ENCODE results near the gene PROM2. TPM values are rescaled to one million over a fixed set of nuclear protein-coding genes. Genes with fewer than 3 reads are reported as not detected.

Gene PROM2
- total RNA-seq, 2 experiments from 2014 or later: 0.30 TPM; not detected in 1

DNA sequence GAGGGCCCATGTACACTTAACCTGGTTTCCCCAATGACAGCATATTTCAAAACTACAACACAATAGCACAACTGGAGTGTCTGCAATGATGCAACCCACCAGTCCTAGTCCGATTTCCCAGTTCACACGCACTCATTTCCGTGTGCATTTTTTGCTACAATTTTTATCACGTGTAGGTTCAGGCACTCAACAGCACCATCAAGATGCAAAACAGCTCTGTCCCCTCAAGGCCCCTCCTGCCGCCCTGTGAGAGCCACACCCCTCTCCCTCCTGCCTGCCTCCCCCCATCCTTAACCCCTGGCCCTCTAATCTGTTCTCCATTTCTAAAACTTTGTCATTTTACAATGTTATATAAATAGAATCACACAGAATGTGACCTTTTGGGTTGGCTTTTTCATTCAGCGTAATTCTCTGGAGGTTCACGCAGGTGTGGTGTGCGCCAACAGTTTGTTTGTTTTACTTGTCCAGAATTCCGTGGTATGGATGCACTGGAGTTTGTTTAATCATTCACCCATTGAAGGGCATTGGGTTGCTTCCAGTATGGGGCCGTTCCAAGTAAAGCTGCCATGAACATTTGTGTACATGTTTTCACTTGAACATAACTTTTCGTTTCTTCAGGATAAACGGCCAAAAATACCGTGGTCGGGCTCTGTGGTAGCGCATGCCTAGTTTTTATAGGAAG lies 31.3 kb downstream of the PROM2 start:
- no peaks in the 10 kb centered on the region for H3K27me3 Mint-ChIP-seq
- H3K36me3 Mint-ChIP-seq: no peaks in the 10 kb centered on the region
- no peak overlapping the region for H3K27ac Mint-ChIP-seq
- no peak overlapping the region for H3K4me3 Mint-ChIP-seq
- no peaks in the 10 kb centered on the region for H3K4me1 Mint-ChIP-seq
- no peak for DNase-seq
- no peaks in the 10 kb centered on the region for H3K9me3 Mint-ChIP-seq

GRCh38 chr2:95306336-95306895 lies 32.2 kb downstream of the PROM2 start:
- Mint-ChIP-seq H3K27me3 (no peaks in the 10 kb centered on the region), H3K4me1 (no peaks in the 10 kb centered on the region), H3K27ac (no peak overlapping the region), H3K9me3 (no peaks in the 10 kb centered on the region), H3K36me3 (no peaks in the 10 kb centered on the region), H3K4me3 (no peak overlapping the region)
- no peak for DNase-seq

DNA sequence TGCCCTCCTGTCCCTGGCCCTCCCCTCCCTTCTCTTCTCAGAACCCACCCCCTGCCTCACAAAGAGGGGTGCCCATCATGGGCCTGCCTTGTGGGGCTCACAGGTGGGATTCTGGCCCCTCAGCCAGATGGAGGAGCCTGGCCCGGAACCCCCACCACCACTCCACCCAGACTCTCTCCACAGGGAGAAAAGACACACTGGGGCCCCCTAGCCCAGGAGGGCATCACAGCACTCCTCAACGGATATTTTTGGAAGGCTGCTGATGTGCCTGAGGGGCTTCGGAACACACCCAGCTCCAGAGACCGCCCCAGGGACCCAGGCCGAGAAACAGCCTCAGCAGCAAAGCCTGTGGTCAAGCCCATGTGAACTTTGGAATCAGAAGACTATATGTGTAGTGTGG lies 32.8 kb downstream of the PROM2 start:
- Mint-ChIP-seq H3K9me3 (no peaks in the 10 kb centered on the region), H3K4me3 (no peak overlapping the region), H3K36me3 (no peaks in the 10 kb centered on the region), H3K4me1 (no peaks in the 10 kb centered on the region), H3K27me3 (no peaks in the 10 kb centered on the region), H3K27ac (no peak overlapping the region)
- no peak for DNase-seq

- Mint-ChIP-seq H3K27ac (no peak overlapping the region), H3K4me3 (no peak overlapping the region), H3K27me3 (no peaks in the 10 kb centered on the region), H3K9me3 (no peaks in the 10 kb centered on the region), H3K4me1 (no peaks in the 10 kb centered on the region), H3K36me3 (no peaks in the 10 kb centered on the region)
- DNase-seq: no peak
These were observed 33.6 kb downstream of the PROM2 start for GRCh38 chr2:95307878-95308277.

GRCh38 chr2:95308426-95308990 lies 34.3 kb downstream of the PROM2 start:
- Mint-ChIP-seq H3K27ac (no peak overlapping the region), H3K27me3 (no peaks in the 10 kb centered on the region), H3K36me3 (no peaks in the 10 kb centered on the region), H3K4me1 (no peaks in the 10 kb centered on the region), H3K9me3 (no peaks in the 10 kb centered on the region), H3K4me3 (no peak overlapping the region)
- no peak for DNase-seq

DNA sequence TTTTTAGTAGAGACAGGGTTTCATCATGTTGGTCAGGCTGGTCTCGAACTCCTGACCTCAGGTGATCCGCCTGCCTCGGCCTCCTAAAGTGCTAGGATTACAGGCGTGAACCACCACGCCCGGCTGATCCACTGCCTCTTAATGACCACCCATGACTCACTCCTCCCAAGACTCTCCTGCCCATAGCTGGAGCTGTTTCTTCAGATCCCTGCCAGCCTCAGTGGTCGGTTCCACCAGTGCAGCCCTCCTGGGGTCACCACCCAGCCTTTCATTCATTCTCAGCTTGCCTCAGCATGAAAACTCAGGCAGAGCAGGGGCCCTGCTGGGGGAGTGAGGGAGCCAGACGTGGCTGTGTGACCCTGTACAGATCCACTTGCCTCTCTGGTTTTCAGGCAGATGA lies 35.4 kb downstream of the PROM2 start:
- Mint-ChIP-seq H3K4me3 (no peak overlapping the region), H3K9me3 (no peaks in the 10 kb centered on the region), H3K27me3 (no peaks in the 10 kb centered on the region), H3K36me3 (no peaks in the 10 kb centered on the region), H3K4me1 (no peaks in the 10 kb centered on the region), H3K27ac (no peak overlapping the region)
- DNase-seq: no peak

DNA sequence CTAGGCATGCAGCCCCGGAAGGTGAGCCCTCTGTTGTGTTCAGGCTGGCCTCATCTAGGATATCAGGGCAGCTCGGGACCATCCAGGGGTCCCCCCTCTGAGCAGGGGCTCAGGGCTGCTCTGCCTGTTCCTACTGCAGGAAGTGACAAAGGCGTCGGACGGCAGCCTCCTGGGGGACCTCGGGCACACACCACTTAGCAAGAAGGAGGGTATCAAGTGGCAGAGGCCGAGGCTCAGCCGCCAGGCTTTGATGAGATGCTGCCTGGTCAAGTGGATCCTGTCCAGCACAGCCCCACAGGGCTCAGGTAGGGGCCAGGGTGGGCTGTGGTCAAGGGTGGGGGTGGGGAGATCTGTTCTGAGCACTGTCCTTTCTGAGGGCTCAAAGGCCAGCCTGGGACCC lies 36.0 kb downstream of the PROM2 start:
- Mint-ChIP-seq H3K36me3 (no peaks in the 10 kb centered on the region), H3K27me3 (no peaks in the 10 kb centered on the region), H3K4me3 (no peak overlapping the region), H3K9me3 (no peaks in the 10 kb centered on the region), H3K27ac (no peak overlapping the region), H3K4me1 (no peaks in the 10 kb centered on the region)
- no peak for DNase-seq

- H3K4me3 Mint-ChIP-seq: no peak overlapping the region
- H3K36me3 Mint-ChIP-seq: no peaks in the 10 kb centered on the region
- H3K4me1 Mint-ChIP-seq: no peaks in the 10 kb centered on the region
- H3K27me3 Mint-ChIP-seq: no peaks in the 10 kb centered on the region
- DNase-seq: no peak
- H3K9me3 Mint-ChIP-seq: no peaks in the 10 kb centered on the region
- H3K27ac Mint-ChIP-seq: no peak overlapping the region
These were observed 36.4 kb downstream of the PROM2 start for GRCh38 chr2:95310651-95311050.

- Mint-ChIP-seq H3K27me3 (no peaks in the 10 kb centered on the region), H3K4me3 (no peak overlapping the region), H3K36me3 (no peaks in the 10 kb centered on the region), H3K4me1 (no peaks in the 10 kb centered on the region), H3K9me3 (no peaks in the 10 kb centered on the region), H3K27ac (no peak overlapping the region)
- DNase-seq: no peak
These were observed 37.7 kb downstream of the PROM2 start for GRCh38 chr2:95311815-95312542.

DNA sequence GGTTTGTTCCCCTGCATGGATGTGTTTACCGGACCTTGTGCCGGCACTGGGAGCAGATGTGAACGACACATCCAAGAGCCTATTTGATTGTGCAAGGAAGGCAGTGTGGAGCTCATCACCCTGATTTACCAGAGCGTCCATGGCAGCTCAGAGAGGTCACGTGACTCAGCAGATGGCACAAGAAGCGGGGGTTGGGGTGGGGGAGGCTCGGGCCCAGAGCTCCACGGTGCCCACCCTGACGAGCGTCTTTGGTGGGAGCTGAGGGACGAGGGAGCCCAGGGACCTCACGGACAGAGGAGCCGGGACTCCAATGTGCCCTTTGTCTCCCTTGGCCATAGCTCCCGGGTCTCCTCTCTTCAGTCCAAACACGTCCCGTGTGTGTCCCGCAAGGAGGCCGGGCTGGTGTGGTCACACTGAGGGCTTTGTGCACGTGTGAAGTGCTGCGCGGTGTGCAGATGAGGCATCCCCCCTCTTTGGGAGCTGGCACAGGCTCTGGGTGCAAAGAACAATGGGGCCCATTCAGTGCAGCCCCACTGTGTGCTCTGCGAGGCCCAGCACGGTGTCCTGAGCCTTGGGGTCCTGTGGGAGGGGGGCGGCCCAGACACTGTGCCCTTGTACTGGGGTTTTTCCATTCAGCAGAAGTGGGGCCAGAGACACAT lies 38.4 kb downstream of the PROM2 start:
- no peaks in the 10 kb centered on the region for H3K4me1 Mint-ChIP-seq
- no peaks in the 10 kb centered on the region for H3K27me3 Mint-ChIP-seq
- H3K9me3 Mint-ChIP-seq: no peaks in the 10 kb centered on the region
- H3K36me3 Mint-ChIP-seq: no peaks in the 10 kb centered on the region
- DNase-seq: no peak
- H3K27ac Mint-ChIP-seq: no peak overlapping the region
- H3K4me3 Mint-ChIP-seq: no peak overlapping the region

GRCh38 chr2:95313296-95314131 lies 39.3 kb downstream of the PROM2 start:
- H3K36me3 Mint-ChIP-seq: no peaks in the 10 kb centered on the region
- H3K27ac Mint-ChIP-seq: no peak overlapping the region
- H3K27me3 Mint-ChIP-seq: no peaks in the 10 kb centered on the region
- no peaks in the 10 kb centered on the region for H3K9me3 Mint-ChIP-seq
- H3K4me1 Mint-ChIP-seq: no peaks in the 10 kb centered on the region
- no peak overlapping the region for H3K4me3 Mint-ChIP-seq
- DNase-seq: no peak

DNA sequence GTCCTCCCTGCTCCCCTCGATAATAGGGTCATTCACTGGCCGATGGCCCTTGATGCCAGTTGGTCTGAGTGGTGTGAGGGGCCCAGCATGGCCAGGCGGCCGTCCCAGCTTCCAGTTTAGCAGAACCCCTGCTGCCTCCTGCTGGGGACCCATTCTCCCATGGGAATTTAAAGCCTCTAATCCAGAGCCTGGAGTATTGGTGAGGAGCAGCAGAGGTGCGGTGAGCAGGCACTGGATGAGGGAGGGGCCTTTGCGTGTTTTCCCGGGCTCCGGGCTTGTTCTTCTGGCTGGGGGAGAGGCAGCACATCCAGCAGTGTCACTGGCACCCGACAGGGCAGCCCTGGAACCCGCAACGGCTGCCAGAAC lies 40.3 kb downstream of the PROM2 start:
- Mint-ChIP-seq H3K4me3 (no peak overlapping the region), H3K4me1 (no peaks in the 10 kb centered on the region), H3K27ac (no peak overlapping the region)

DNA sequence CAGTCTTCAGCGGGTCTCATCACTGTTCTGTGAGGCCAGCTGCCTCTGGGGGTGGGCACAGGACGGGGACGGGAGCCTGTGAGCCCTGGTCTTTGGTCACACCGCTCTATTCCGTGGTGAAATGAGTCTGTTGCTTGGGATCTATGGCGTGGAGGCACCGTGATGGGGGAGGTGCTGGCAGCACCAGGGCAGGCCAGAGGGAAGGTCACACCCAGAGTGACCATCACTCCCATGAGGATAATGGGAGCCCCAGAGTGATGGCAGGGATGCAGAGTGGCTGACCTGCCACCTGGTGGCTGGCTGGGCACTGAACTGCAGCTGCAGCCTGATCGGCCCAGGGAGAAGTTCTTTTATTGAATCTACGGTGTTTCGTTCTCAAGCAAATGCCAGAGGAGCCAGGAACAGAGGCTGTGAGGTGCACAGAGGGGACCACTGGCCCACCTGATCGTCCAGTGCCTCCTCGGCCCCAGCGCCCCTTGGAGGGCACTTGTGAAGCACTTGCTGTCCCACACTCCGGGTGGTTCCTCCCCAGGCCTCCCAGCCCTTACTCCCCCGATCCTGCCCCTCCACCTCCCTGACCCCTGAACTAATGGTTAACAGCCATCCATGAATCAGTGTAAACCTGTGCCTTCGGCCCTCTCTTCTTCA lies 40.8 kb downstream of the PROM2 start:
- H3K36me3 Mint-ChIP-seq: no peaks in the 10 kb centered on the region
- no peak overlapping the region for H3K4me3 Mint-ChIP-seq
- no peak for DNase-seq
- H3K27ac Mint-ChIP-seq: no peak overlapping the region
- no peaks in the 10 kb centered on the region for H3K27me3 Mint-ChIP-seq
- no peaks in the 10 kb centered on the region for H3K9me3 Mint-ChIP-seq
- H3K4me1 Mint-ChIP-seq: no peaks in the 10 kb centered on the region

More for the DNA sequence above, 40.3 kb downstream of the PROM2 start:
- DNase-seq: no peak
- no peaks in the 10 kb centered on the region for H3K27me3 Mint-ChIP-seq
- H3K36me3 Mint-ChIP-seq: no peaks in the 10 kb centered on the region
- H3K9me3 Mint-ChIP-seq: no peaks in the 10 kb centered on the region

GRCh38 chr2:95315801-95316411 lies 41.7 kb downstream of the PROM2 start:
- Mint-ChIP-seq H3K4me3 (no peak overlapping the region), H3K36me3 (no peaks in the 10 kb centered on the region), H3K27ac (no peak overlapping the region), H3K4me1 (no peaks in the 10 kb centered on the region), H3K9me3 (no peaks in the 10 kb centered on the region), H3K27me3 (no peaks in the 10 kb centered on the region)
- no peak for DNase-seq
